NCI-H82 (cell line): ENCODE measurements around the gene DBN1.
A peak's percentile ranks its signal among the peaks of the same experiment; 100 is the strongest.

Source experiments
- DNase-seq: peaks from one replicate; lab custom pipeline; 2025; lab: John Stamatoyannopoulos, UW

The DBN1 gene

GRCh38 chr5:177455661-177456590, 17.5 kb downstream of the DBN1 start:
- DNase-seq, result peak; percentile 95

- peak; percentile 86 for DNase-seq
Observed at GRCh38 chr5:177455036-177455660, 18.3 kb downstream of the DBN1 start.

GRCh38 chr5:177454397-177455035, 18.9 kb downstream of the DBN1 start:
- peak; percentile 88 for DNase-seq

GRCh38 chr5:177453852-177454396, 19.5 kb downstream of the DBN1 start:
- DNase-seq, result peak; percentile 66

- no peak for DNase-seq
Observed at GRCh38 chr5:177452688-177453638, 20.5 kb downstream of the DBN1 start.

GRCh38 chr5:177450667-177451424, 22.6 kb downstream of the DBN1 start:
- no peak for DNase-seq

GRCh38 chr5:177449140-177450061, 24.0 kb downstream of the DBN1 start:
- DNase-seq, result peak; percentile 36

- no peak for DNase-seq
Observed at GRCh38 chr5:177448244-177448950, 25.0 kb downstream of the DBN1 start.

- DNase-seq, result no peak
Observed at GRCh38 chr5:177447611-177448243, 25.7 kb downstream of the DBN1 start.

GRCh38 chr5:177447066-177447610, 26.3 kb downstream of the DBN1 start:
- peak; percentile 71 for DNase-seq

- DNase-seq, result peak; percentile 83
Observed at GRCh38 chr5:177446200-177447065, 27.0 kb downstream of the DBN1 start, which contains the start of gene PRR7. Gene PRR7 (plus strand): TSS chr5:177446814. CDS start chr5:177455068, 8,254 bp downstream.

GRCh38 chr5:177445917-177446199, 27.6 kb downstream of the DBN1 start:
- no peak for DNase-seq

- no peak for DNase-seq
Observed at GRCh38 chr5:177445052-177445916, 28.1 kb downstream of the DBN1 start.

GRCh38 chr5:177444106-177445051, 29.1 kb downstream of the DBN1 start:
- DNase-seq, result peak; percentile 47
